ENCODE data around the gene GP9. TPM values are rescaled to one million over a fixed set of nuclear protein-coding genes. Genes with fewer than 3 reads are reported as not detected.
A peak's percentile ranks its signal among the peaks of the same experiment; 100 is the strongest.

GP9 gene
- total and polyA plus RNA-seq, 9 of the 15 experiments (the other 6 are each of a cell fraction or from before 2014, with no cell fraction given): not detected

DNA sequence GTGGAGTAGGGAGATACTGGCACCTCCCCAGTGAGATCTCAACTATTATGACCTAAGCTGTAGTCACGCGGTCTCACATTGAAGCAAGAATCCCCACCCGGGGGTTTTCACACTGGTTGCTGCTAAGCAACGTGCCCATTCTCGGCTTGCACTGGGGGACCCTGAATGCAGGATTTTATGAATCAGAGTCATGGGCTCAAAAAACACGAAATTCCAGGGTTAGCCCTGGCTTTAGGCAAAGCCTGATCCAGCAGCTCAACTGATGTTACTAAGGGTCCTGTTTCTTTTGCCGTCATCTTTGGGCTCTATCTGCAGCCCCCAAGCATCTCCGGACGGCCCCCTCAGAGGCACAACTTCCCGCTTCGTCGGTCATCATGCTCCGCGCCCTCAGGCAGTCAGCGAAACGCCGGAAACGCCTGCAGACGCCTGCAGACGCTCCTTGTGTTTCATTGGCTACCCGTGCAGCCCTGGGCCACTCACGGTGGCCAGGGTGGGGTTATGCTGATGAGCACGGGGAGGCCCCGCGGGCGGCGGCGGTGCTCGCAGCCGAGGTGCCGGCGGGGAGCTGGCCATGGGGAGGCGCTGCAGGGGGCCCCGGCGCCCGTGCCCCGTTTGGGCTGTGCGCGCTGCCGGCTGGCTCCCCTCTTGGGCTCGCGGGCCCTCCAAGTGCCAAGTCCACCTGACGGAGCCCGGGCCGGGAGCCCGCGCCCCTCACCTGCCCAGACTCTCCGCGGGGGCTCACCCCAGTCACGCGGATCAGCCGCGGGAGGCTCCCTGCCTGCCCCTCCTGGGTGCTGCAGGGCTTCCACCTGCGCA, 33.6 kb upstream of the GP9 start:
- DNase-seq (ENCODE audit: extremely low read depth in 1 of 4, low spot score in 3 of 4): peak; percentile 93 to 96 (median 94)
- Histone ChIP-seq H3K27ac (ENCODE audit: extremely low read depth, low read depth, low read length) (peak overlapping the region; percentile 30; the same call in 1 of the 3 replicates), H3K4me1 (replicated peaks in 1 of 2; ENCODE audit: control insufficient read depth in 2 of 2, insufficient read depth in 2 of 2, low read length in 2 of 2) (peaks cover 10 to 25% of the 10 kb centered on the region in 2 experiments; a peak in 4 of 5 replicates), H3K79me2 (ENCODE audit: control insufficient read depth, insufficient read depth, low read length) (no peaks in the 10 kb centered on the region), H4K20me1 (replicated peaks; ENCODE audit: control insufficient read depth, insufficient read depth, low read length) (no peaks in the 10 kb centered on the region), H3K36me3 (ENCODE audit: control insufficient read depth, insufficient read depth, low read length) (no peaks in the 10 kb centered on the region), H3K9me1 (ENCODE audit: control insufficient read depth, insufficient read depth, low read length) (no peaks in the 10 kb centered on the region), H3K4me3 (peak overlapping the region; percentile 58), H3K9ac (ENCODE audit: insufficient read depth in 1 of 2, low read depth in 2 of 2, low read length in 2 of 2) (peak overlapping the region; percentile 57 to 94), H2AFZ (ENCODE audit: low read depth, low read length) (peak overlapping the region; percentile 95), H3K4me2 (ENCODE audit: insufficient read depth, low read length) (peak overlapping the region; percentile 78), H3K27me3 (ENCODE audit: control insufficient read depth in 2 of 2, insufficient read depth in 2 of 2, low read length in 2 of 2) (no peaks in the 10 kb centered on the region), H3K9me3 (replicated peaks; ENCODE audit: control insufficient read depth, insufficient read depth, low read depth, low read length) (peaks cover 2% of the 10 kb centered on the region; the same call in 1 of the 2 replicates)
- in situ Hi-C loops (cut with MboI) (no loop called here), intact Hi-C loops (cut with micrococcal nuclease) (loop anchor here (5.0 to 10.0 kb wide), 2 partner anchors 55 to 58 kb away; no protein-coding TSS in a partner anchor)
- ChIA-PET CTCF (ENCODE audit: low intra/inter-chr PET ratio) (no interaction called here), POLR2A (interaction anchor here (0.6 to 2.7 kb wide), 8 partner anchors 10 to 1328 kb away, joined by 3 to 22 read pairs (median 3); no protein-coding TSS in a partner anchor)
- peak; percentile 94 for FAIRE-seq
- peak; percentile 100 for ATAC-seq
- TSS peak; percentile 92 for BruUV-seq (replicated peaks)
- WGBS (ENCODE audit: insufficient coverage, low coverage, missing lambda C conversion rate): 3% methylated on average over 29 of the region's 54 CpGs
- no peak for TF ChIP-seq SETDB1 (IDR thresholded peaks at IDR 0.05; ENCODE audit: low read length)
- peak; percentile 47 for TF ChIP-seq RBM25 (IDR thresholded peaks at IDR 0.05; ENCODE audit: low read depth, low read length, severe bottlenecking)
- peak in 1 of 2 experiments; percentile 69; a peak in 1 of 4 replicates for TF ChIP-seq SRF (CRISPR knock-in tag; IDR thresholded peaks at IDR 0.05)
- TF ChIP-seq ADNP (tag; IDR thresholded peaks at IDR 0.05): peak; percentile 64; the same call in 1 of the 2 replicates
- TF ChIP-seq SP1 (CRISPR knock-in tag; IDR thresholded peaks at IDR 0.05): peak; percentile 61; the same call in 1 of the 2 replicates
- TF ChIP-seq, protein P1, sequence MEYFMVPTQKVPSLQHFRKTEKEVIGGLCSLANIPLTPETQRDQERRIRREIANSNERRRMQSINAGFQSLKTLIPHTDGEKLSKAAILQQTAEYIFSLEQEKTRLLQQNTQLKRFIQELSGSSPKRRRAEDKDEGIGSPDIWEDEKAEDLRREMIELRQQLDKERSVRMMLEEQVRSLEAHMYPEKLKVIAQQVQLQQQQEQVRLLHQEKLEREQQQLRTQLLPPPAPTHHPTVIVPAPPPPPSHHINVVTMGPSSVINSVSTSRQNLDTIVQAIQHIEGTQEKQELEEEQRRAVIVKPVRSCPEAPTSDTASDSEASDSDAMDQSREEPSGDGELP (CRISPR knock-in tag; IDR thresholded peaks at IDR 0.05; ENCODE audit: borderline replicate concordance): peak; percentile 56; the same call in 1 of the 2 replicates
- peak; percentile 90 for TF ChIP-seq RB1 (IDR thresholded peaks at IDR 0.05; ENCODE audit: low read depth)
- TF ChIP-seq ZNF174 (CRISPR knock-in tag; IDR thresholded peaks at IDR 0.05): no peak
- TF ChIP-seq HBP1 (CRISPR knock-in tag; IDR thresholded peaks at IDR 0.05): 0 out of 2 replicates have a peak, but pooled peaks have one; percentile 21
- peak; percentile 85 for TF ChIP-seq FIP1L1 (IDR thresholded peaks at IDR 0.05; ENCODE audit: low read depth, low read length, poor library complexity, severe bottlenecking)
- 0 out of 4 replicates have a peak, but pooled peaks of 1 of the 2 experiments have one; percentile 60 for TF ChIP-seq UBTF (IDR thresholded peaks at IDR 0.05; ENCODE audit: borderline replicate concordance in 1 of 2, low read depth in 2 of 2, low read length in 2 of 2)
- TF ChIP-seq SMAD4 (CRISPR knock-in tag; conservative IDR thresholded peaks at IDR 0.05): peak; percentile 60; the same call in 1 of the 2 replicates
- 0 out of 2 replicates have a peak, but pooled peaks have one; percentile 31 for TF ChIP-seq ESRRA (IDR thresholded peaks at IDR 0.05; ENCODE audit: borderline replicate concordance, low read depth)
- TF ChIP-seq CREB1 (IDR thresholded peaks at IDR 0.05): peak; percentile 50
- TF ChIP-seq CREB1 (CRISPR knock-in tag; IDR thresholded peaks at IDR 0.05): 0 out of 2 replicates have a peak, but pooled peaks have one; percentile 20
- TF ChIP-seq ZNF124 (CRISPR knock-in tag; IDR thresholded peaks at IDR 0.05): no peak
